ENCODE results near the gene RTEL1. TPM values are rescaled to one million over a fixed set of nuclear protein-coding genes. Genes with fewer than 3 reads are reported as not detected.

The RTEL1 gene
- total and polyA plus RNA-seq, 2 donors (not counting 1 experiment from before 2014, with no cell fraction given) = 15.1 to 32.6 TPM

DNA sequence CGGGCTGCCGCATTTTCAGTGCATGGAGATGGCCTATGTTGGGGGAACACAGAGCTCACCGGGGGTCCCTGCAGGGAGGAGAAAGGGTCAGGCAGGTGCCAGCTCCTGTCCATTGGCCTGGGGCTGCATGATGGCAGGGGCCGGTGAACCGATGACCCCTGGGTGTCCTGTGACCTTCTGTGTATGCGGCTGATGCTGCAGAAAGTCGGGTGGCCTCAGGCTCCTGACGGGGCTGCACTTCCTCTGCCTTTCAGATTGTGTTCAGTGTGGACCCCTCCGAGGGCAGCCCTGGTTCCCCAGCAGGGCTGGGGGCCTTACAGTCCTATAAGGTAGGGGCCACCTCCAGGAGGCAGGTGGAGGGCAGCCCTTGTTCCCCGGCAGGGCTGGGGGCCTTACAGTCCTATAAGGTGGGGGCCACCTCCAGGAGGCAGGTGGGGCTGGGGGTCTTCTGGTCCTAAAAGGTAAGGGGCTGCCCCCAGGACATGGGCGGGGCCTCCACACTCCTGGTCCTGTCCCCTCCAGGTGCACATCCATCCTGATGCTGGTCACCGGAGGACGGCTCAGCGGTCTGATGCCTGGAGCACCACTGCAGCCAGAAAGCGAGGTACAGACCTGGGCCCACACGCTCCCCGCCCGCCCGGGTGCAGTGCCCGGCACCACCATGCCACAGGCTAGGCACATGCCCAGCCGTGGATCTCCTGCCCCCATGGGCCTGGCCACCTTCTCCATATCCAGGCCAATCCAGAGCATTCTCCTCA lies 27.3 kb downstream of the RTEL1 start:
- H3K9me3 Mint-ChIP-seq (ENCODE audit: insufficient read depth) = no peaks in the 10 kb centered on the region
- no peak overlapping the region for H3K4me3 Mint-ChIP-seq
- ChIA-PET POLR2A (interaction anchor here (0.7 kb wide), 1 partner anchor 119 kb away, joined by 6 read pairs; no protein-coding TSS in a partner anchor), CTCF (no interaction called here)
- H3K27me3 Mint-ChIP-seq = no peaks in the 10 kb centered on the region
- H3K9ac ChIP-seq (ENCODE audit: low read length) = no peak overlapping the region
- H3K27ac Mint-ChIP-seq = no peak overlapping the region
- no peak overlapping the region for H3K27ac ChIP-seq (ENCODE audit: low read length in 2 of 2)
- WGBS (ENCODE audit: insufficient coverage) = 94% methylated on average over 20 of the region's 21 CpGs
- H3K79me2 ChIP-seq (ENCODE audit: control insufficient read depth, insufficient read depth, low read length) = no peaks in the 10 kb centered on the region
- no peak overlapping the region for H2AFZ ChIP-seq (ENCODE audit: insufficient read depth, low read depth, low read length, poor library complexity, severe bottlenecking)
- H3K4me3 ChIP-seq (ENCODE audit: control extremely low read depth in 1 of 5, extremely low read depth in 1 of 5, insufficient read depth in 1 of 5, low read depth in 2 of 5, low read length in 4 of 5) = no peak overlapping the region
- ATAC-seq (ENCODE audit: low read depth) (no peak), DNase-seq (no peak)
- H3K4me1 Mint-ChIP-seq = peaks cover 3% of the 10 kb centered on the region
- H3K4me1 ChIP-seq (ENCODE audit: control insufficient read depth in 2 of 2, insufficient read depth in 2 of 2, low read length in 2 of 2) = peaks cover 0 to 14% of the 10 kb centered on the region in 2 donors
- peaks cover 0 to 2% (median 0%) of the 10 kb centered on the region in 4 experiments for H3K27me3 ChIP-seq (replicated peaks in 1 of 4; ENCODE audit: control extremely low read depth in 1 of 4, control insufficient read depth in 3 of 4, insufficient read depth in 4 of 4, low read length in 3 of 4)
- no peaks in the 10 kb centered on the region for H4K20me1 ChIP-seq (ENCODE audit: control insufficient read depth, insufficient read depth, low read length, poor library complexity, severe bottlenecking)
- no peaks in the 10 kb centered on the region for H3K36me3 ChIP-seq (replicated peaks in 1 of 2; ENCODE audit: control extremely low read depth in 1 of 2, control insufficient read depth in 1 of 2, extremely low read depth in 1 of 2, insufficient read depth in 2 of 2, low read length in 1 of 2)
- no peaks in the 10 kb centered on the region for H3K9me3 ChIP-seq (ENCODE audit: control extremely low read depth in 1 of 3, control insufficient read depth in 2 of 3, insufficient read depth in 1 of 3, low read length in 2 of 3)
- intact Hi-C loops (cut with micrococcal nuclease) = no loop called here
- H3K4me2 ChIP-seq (replicated peaks; ENCODE audit: low read depth, low read length, poor library complexity, severe bottlenecking) = no peak overlapping the region
- no peak for TF ChIP-seq EZH2 (IDR thresholded peaks at IDR 0.05; ENCODE audit: borderline replicate concordance, insufficient read depth, low read depth, low read length, poor library complexity, severe bottlenecking)
- TF ChIP-seq, protein P1, sequence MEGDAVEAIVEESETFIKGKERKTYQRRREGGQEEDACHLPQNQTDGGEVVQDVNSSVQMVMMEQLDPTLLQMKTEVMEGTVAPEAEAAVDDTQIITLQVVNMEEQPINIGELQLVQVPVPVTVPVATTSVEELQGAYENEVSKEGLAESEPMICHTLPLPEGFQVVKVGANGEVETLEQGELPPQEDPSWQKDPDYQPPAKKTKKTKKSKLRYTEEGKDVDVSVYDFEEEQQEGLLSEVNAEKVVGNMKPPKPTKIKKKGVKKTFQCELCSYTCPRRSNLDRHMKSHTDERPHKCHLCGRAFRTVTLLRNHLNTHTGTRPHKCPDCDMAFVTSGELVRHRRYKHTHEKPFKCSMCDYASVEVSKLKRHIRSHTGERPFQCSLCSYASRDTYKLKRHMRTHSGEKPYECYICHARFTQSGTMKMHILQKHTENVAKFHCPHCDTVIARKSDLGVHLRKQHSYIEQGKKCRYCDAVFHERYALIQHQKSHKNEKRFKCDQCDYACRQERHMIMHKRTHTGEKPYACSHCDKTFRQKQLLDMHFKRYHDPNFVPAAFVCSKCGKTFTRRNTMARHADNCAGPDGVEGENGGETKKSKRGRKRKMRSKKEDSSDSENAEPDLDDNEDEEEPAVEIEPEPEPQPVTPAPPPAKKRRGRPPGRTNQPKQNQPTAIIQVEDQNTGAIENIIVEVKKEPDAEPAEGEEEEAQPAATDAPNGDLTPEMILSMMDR (IDR thresholded peaks at IDR 0.05) = no peak

DNA sequence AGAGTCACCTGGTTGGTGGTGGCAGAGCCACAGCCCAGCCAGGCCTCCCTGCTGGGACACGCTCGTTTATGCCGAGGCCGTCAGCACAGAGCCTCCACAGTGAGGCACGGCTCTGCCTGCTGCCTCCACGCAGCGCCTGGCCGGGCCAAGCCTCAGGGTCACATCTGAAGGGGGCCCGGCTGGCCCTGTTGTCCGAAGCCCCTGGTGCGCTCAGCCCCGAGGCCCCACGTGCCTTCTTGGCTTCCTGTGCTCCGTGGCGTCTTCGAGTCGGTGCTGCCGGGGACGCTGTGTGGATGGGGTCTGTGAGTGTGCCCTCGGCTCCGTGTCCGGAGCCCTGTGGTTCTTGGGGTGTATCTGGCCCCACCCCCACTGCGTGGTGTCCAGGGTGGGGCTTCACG lies 28.0 kb downstream of the RTEL1 start:
- TF ChIP-seq, protein P1 (IDR thresholded peaks at IDR 0.05) = no peak
- TF ChIP-seq EZH2 (IDR thresholded peaks at IDR 0.05; ENCODE audit: borderline replicate concordance, insufficient read depth, low read depth, low read length, poor library complexity, severe bottlenecking) = no peak
- Mint-ChIP-seq H3K4me3 (no peak overlapping the region), H3K27ac (no peak overlapping the region), H3K27me3 (no peaks in the 10 kb centered on the region), H3K4me1 (peaks cover 3% of the 10 kb centered on the region), H3K9me3 (ENCODE audit: insufficient read depth) (no peaks in the 10 kb centered on the region)
- H3K9ac ChIP-seq (ENCODE audit: low read length) = no peak overlapping the region
- H3K27me3 ChIP-seq (replicated peaks in 1 of 4; ENCODE audit: control extremely low read depth in 1 of 4, control insufficient read depth in 3 of 4, insufficient read depth in 4 of 4, low read length in 3 of 4) = peaks cover 0 to 2% (median 0%) of the 10 kb centered on the region in 4 experiments
- intact Hi-C loops (cut with micrococcal nuclease) = no loop called here
- no peaks in the 10 kb centered on the region for H3K36me3 ChIP-seq (replicated peaks in 1 of 2; ENCODE audit: control extremely low read depth in 1 of 2, control insufficient read depth in 1 of 2, extremely low read depth in 1 of 2, insufficient read depth in 2 of 2, low read length in 1 of 2)
- H3K4me3 ChIP-seq (ENCODE audit: control extremely low read depth in 1 of 5, extremely low read depth in 1 of 5, insufficient read depth in 1 of 5, low read depth in 2 of 5, low read length in 4 of 5) = no peak overlapping the region
- ATAC-seq (ENCODE audit: low read depth) = no peak
- ChIA-PET POLR2A (no interaction called here), CTCF (no interaction called here)
- no peaks in the 10 kb centered on the region for H3K9me3 ChIP-seq (ENCODE audit: control extremely low read depth in 1 of 3, control insufficient read depth in 2 of 3, insufficient read depth in 1 of 3, low read length in 2 of 3)
- H3K27ac ChIP-seq (ENCODE audit: low read length in 2 of 2) = no peak overlapping the region
- peaks cover 0 to 14% of the 10 kb centered on the region in 2 donors for H3K4me1 ChIP-seq (ENCODE audit: control insufficient read depth in 2 of 2, insufficient read depth in 2 of 2, low read length in 2 of 2)
- no peak overlapping the region for H3K4me2 ChIP-seq (replicated peaks; ENCODE audit: low read depth, low read length, poor library complexity, severe bottlenecking)
- no peak for DNase-seq
- WGBS (ENCODE audit: insufficient coverage) = 91% methylated on average over 24 of the region's 24 CpGs
- no peaks in the 10 kb centered on the region for H3K79me2 ChIP-seq (ENCODE audit: control insufficient read depth, insufficient read depth, low read length)
- no peaks in the 10 kb centered on the region for H4K20me1 ChIP-seq (ENCODE audit: control insufficient read depth, insufficient read depth, low read length, poor library complexity, severe bottlenecking)
- no peak overlapping the region for H2AFZ ChIP-seq (ENCODE audit: insufficient read depth, low read depth, low read length, poor library complexity, severe bottlenecking)
